GM18505 (cell line): ENCODE data around the gene NRGN.

Source experiments
- ATAC-seq: cut with Tn5 transposase; IDR thresholded peaks from one replicate; pipeline ENCODE4 v1.9.1; 2021; ENCODE audit not compliant: unreplicated experiment
- POLR2A ChIP-seq: IDR thresholded peaks from 4 replicates; pipeline ENCODE4 v1.6.1; 2011; ENCODE audit warnings: borderline replicate concordance; ENCODE audit not compliant: insufficient read depth, insufficient read length; ENCODE audit errors: extremely low read depth

The NRGN gene

GRCh38 chr11:124725719-124726105 is 14.0 kb upstream of the NRGN start:
- ATAC-seq = peak; percentile 18
- TF ChIP-seq POLR2A = no peak

GRCh38 chr11:124727474-124727873 is 12.3 kb upstream of the NRGN start:
- no peak for TF ChIP-seq POLR2A
- ATAC-seq = no peak

GRCh38 chr11:124728134-124728533 is 11.6 kb upstream of the NRGN start:
- no peak for TF ChIP-seq POLR2A
- no peak for ATAC-seq

- no peak for ATAC-seq
- no peak for TF ChIP-seq POLR2A
Measured at GRCh38 chr11:124729571-124729970, 10.2 kb upstream of the NRGN start.

GRCh38 chr11:124732230-124732629 is 7.5 kb upstream of the NRGN start:
- ATAC-seq = no peak
- no peak for TF ChIP-seq POLR2A

- no peak for ATAC-seq
- TF ChIP-seq POLR2A = no peak
Measured at GRCh38 chr11:124736736-124737135, 3.0 kb upstream of the NRGN start.

GRCh38 chr11:124737638-124738305 is 2.0 kb upstream of the NRGN start:
- ATAC-seq = no peak
- no peak for TF ChIP-seq POLR2A

- no peak for TF ChIP-seq POLR2A
Measured at GRCh38 chr11:124738713-124739478, 846 bp upstream of the NRGN start.

GRCh38 chr11:124740277-124740882 is 638 bp downstream of the NRGN start:
- TF ChIP-seq POLR2A = no peak

More at GRCh38 chr11:124738713-124739478, 846 bp upstream of the NRGN start:
- no peak for ATAC-seq

GRCh38 chr11:124742555-124742954 is 2.8 kb downstream of the NRGN start:
- TF ChIP-seq POLR2A = no peak
- ATAC-seq = no peak

More at GRCh38 chr11:124740277-124740882, 638 bp downstream of the NRGN start:
- ATAC-seq = peak; percentile 38

- ATAC-seq = no peak
- no peak for TF ChIP-seq POLR2A
Measured at GRCh38 chr11:124743050-124743449, 3.3 kb downstream of the NRGN start.

GRCh38 chr11:124745270-124745834 is 5.6 kb downstream of the NRGN start:
- ATAC-seq = no peak

GRCh38 chr11:124745835-124746620 is 6.3 kb downstream of the NRGN start:
- no peak for TF ChIP-seq POLR2A

More at GRCh38 chr11:124745270-124745834, 5.6 kb downstream of the NRGN start:
- TF ChIP-seq POLR2A = no peak

More at GRCh38 chr11:124745835-124746620, 6.3 kb downstream of the NRGN start:
- ATAC-seq = peak; percentile 23
